Measurements from ENCODE around the gene CLEC1A. TPM values are rescaled to one million over a fixed set of nuclear protein-coding genes. Genes with fewer than 3 reads are reported as not detected.

CLEC1A gene
- total RNA-seq, 1 experiment from 2014 or later: not detected

GRCh38 chr12:10094646-10095395 is 4.0 kb downstream of the CLEC1A start:
- no peaks in the 10 kb centered on the region for H3K4me1 ChIP-seq (ENCODE audit: control insufficient read depth in 1 of 2, insufficient read depth in 2 of 2, low read length in 2 of 2)
- CTCF ChIA-PET: no interaction called here
- no peak overlapping the region for H3K4me3 ChIP-seq (replicated peaks in 1 of 2; ENCODE audit: low read depth in 1 of 2, low read length in 2 of 2)
- no peaks in the 10 kb centered on the region for H3K9me2 ChIP-seq (ENCODE audit: insufficient read depth)
- POLR2A ChIA-PET: no interaction called here
- no peaks in the 10 kb centered on the region for H3K9me3 ChIP-seq (ENCODE audit: control insufficient read depth in 1 of 2, insufficient read depth in 1 of 2, low read depth in 1 of 2, low read length in 2 of 2)
- no peak overlapping the region for H3K27ac ChIP-seq (ENCODE audit: low read depth, low read length)
- H3K27me3 ChIP-seq (ENCODE audit: insufficient read depth, low read length): peaks cover 59% of the 10 kb centered on the region
- DNase-seq (ENCODE audit: low read depth, low spot score): no peak
- RAD21 ChIA-PET (ENCODE audit: low non-redundant PET in 1 of 2, low total read pairs in 2 of 2, uncharacterized antibody in 2 of 2, unreplicated experiment in 2 of 2): no interaction called here
- no peak overlapping the region for H3K9ac ChIP-seq (ENCODE audit: low read length)
- intact Hi-C loops (cut with micrococcal nuclease): no loop called here
- no peaks in the 10 kb centered on the region for H3K79me2 ChIP-seq (ENCODE audit: insufficient read depth, low read length)
- no peaks in the 10 kb centered on the region for H4K20me1 ChIP-seq (ENCODE audit: insufficient read depth)
- H2AFZ ChIP-seq (ENCODE audit: low read depth, low read length, poor library complexity, severe bottlenecking): no peak overlapping the region
- ATAC-seq: no peak
- TF ChIP-seq REST (IDR thresholded peaks at IDR 0.05; ENCODE audit: low read depth): no peak
- TF ChIP-seq EGR1 (IDR thresholded peaks at IDR 0.05; ENCODE audit: low read depth): no peak
- no peak for TF ChIP-seq CEBPB (IDR thresholded peaks at IDR 0.05; ENCODE audit: low read depth)
- no peak for TF ChIP-seq ZFX (IDR thresholded peaks at IDR 0.05)
- TF ChIP-seq POLR2AphosphoS5 (IDR thresholded peaks at IDR 0.05; ENCODE audit: low read depth, low read length): no peak
- TF ChIP-seq ZBTB33 (IDR thresholded peaks at IDR 0.05; ENCODE audit: extremely low read depth, insufficient replicate concordance, low read length): no peak
- no peak for TF ChIP-seq ELF1 (IDR thresholded peaks at IDR 0.05; ENCODE audit: borderline replicate concordance, low read depth)
- no peak for TF ChIP-seq POLR2A (IDR thresholded peaks at IDR 0.05; ENCODE audit: borderline replicate concordance, extremely low read depth, insufficient read depth, insufficient read length)
- no peak for TF ChIP-seq JUND (IDR thresholded peaks at IDR 0.05)
- no peak for TF ChIP-seq ZNF274 (IDR thresholded peaks at IDR 0.05; ENCODE audit: low read depth, low read length)
- TF ChIP-seq SP1 (IDR thresholded peaks at IDR 0.05; ENCODE audit: low read depth): no peak
- TF ChIP-seq SRF (IDR thresholded peaks at IDR 0.05; ENCODE audit: low read depth): no peak
- TF ChIP-seq FOSL1 (IDR thresholded peaks at IDR 0.05; ENCODE audit: low read depth): no peak
- TF ChIP-seq EZH2 (IDR thresholded peaks at IDR 0.05): no peak
- TF ChIP-seq CBX3 (IDR thresholded peaks at IDR 0.05; ENCODE audit: low read depth): no peak
- no peak for TF ChIP-seq CTCF (IDR thresholded peaks at IDR 0.05 in 2 of 3, conservative IDR thresholded peaks at IDR 0.05 in 1 of 3; ENCODE audit: borderline replicate concordance in 1 of 3, insufficient read depth in 1 of 3, low read depth in 2 of 3, low read length in 2 of 3)
- TF ChIP-seq EZH2phosphoT487 (IDR thresholded peaks at IDR 0.05; ENCODE audit: borderline replicate concordance): no peak
- no peaks in the 10 kb centered on the region for H3K36me3 ChIP-seq (ENCODE audit: control insufficient read depth in 1 of 2, insufficient read depth in 2 of 2, low read length in 2 of 2)
- no peak overlapping the region for H3K4me2 ChIP-seq (ENCODE audit: low read length)
- no TSS peak for BruUV-seq (replicated peaks)
